H9 (cell line): ENCODE results near the gene TNFRSF19. TPM values are rescaled to one million over a fixed set of nuclear protein-coding genes. Genes with fewer than 3 reads are reported as not detected.

Source experiments
- DNase-seq: peaks from one replicate; pipeline ENCODE4 v3.0.0-alpha.2; 2017
- H2AFZ ChIP-seq: one replicate; pipeline ENCODE4 v1.6.1; 2013; ENCODE audit warnings: mild to moderate bottlenecking, low read length, control low read depth, moderate library complexity
- H2AK5ac ChIP-seq: 2 replicates; pipeline ENCODE4 v1.6.1; 2013; ENCODE audit warnings: low read length, control low read depth, mixed read lengths; ENCODE audit not compliant: insufficient read length
- H2BK120ac ChIP-seq: one replicate; pipeline ENCODE4 v1.6.1; 2013; ENCODE audit warnings: low read depth, mild to moderate bottlenecking, low read length, control low read depth, inconsistent platforms; ENCODE audit not compliant: poor library complexity, severe bottlenecking
- H2BK12ac ChIP-seq: 2 replicates; pipeline ENCODE4 v1.6.1; 2013; ENCODE audit warnings: low read length, control low read depth, mixed read lengths, low read depth; ENCODE audit not compliant: insufficient read length
- H2BK15ac ChIP-seq: 2 replicates; pipeline ENCODE4 v1.6.1; 2013; ENCODE audit warnings: low read depth, low read length, control low read depth
- H2BK20ac ChIP-seq: one replicate; pipeline ENCODE4 v1.6.1; 2013; ENCODE audit warnings: low read depth, mild to moderate bottlenecking, low read length, control low read depth, inconsistent platforms; ENCODE audit not compliant: poor library complexity, severe bottlenecking
- H2BK5ac ChIP-seq: 2 replicates; pipeline ENCODE4 v1.6.1; 2013; ENCODE audit warnings: low read length, control low read depth, mixed read lengths; ENCODE audit not compliant: insufficient read length
- H3K14ac ChIP-seq: 2 replicates; pipeline ENCODE4 v1.6.1; 2013; ENCODE audit warnings: low read length, control low read depth; ENCODE audit not compliant: insufficient read depth
- H3K18ac ChIP-seq: 2 replicates; pipeline ENCODE4 v1.6.1; 2013; ENCODE audit warnings: low read depth, mild to moderate bottlenecking, mixed read lengths, low read length, control low read depth; ENCODE audit not compliant: insufficient read length
- H3K23ac ChIP-seq: 2 replicates; pipeline ENCODE4 v1.6.1; 2013; ENCODE audit warnings: low read length, control low read depth, mixed read lengths, low read depth; ENCODE audit not compliant: insufficient read length
- H3K23me2 ChIP-seq: 2 replicates; pipeline ENCODE4 v1.6.1; 2013; ENCODE audit warnings: low read depth, mild to moderate bottlenecking, mixed read lengths, low read length, control low read depth; ENCODE audit not compliant: insufficient read length, poor library complexity, severe bottlenecking
- H3K27ac ChIP-seq: 2 replicates; pipeline ENCODE4 v1.5.1; 2013; ENCODE audit warnings: low read length, control low read depth, mixed read lengths, low read depth; ENCODE audit not compliant: insufficient read length
- H3K27me3 ChIP-seq: 2 replicates; pipeline ENCODE4 v1.6.1; 2013; ENCODE audit warnings: low read length, control low read depth, inconsistent platforms; ENCODE audit not compliant: insufficient read depth
- H3K4ac ChIP-seq: 2 replicates; pipeline ENCODE4 v1.6.1; 2013; ENCODE audit warnings: low read depth, mild to moderate bottlenecking, control low read depth, inconsistent platforms, low read length, moderate library complexity
- H3K4me1 ChIP-seq: 2 replicates; pipeline ENCODE4 v1.6.1; 2013; ENCODE audit warnings: low read length, control low read depth, inconsistent platforms; ENCODE audit not compliant: insufficient read depth
- H3K4me2 ChIP-seq: 2 replicates; pipeline ENCODE4 v1.6.1; 2013; ENCODE audit warnings: low read length, control low read depth, mixed read lengths; ENCODE audit not compliant: insufficient read length, insufficient read depth
- H3K56ac ChIP-seq: 2 replicates; pipeline ENCODE4 v1.6.1; 2013; ENCODE audit warnings: low read depth, mild to moderate bottlenecking, mixed read lengths, low read length, control low read depth; ENCODE audit not compliant: insufficient read length
- H3K79me1 ChIP-seq: 2 replicates; pipeline ENCODE4 v1.6.1; 2013; ENCODE audit warnings: low read depth, mild to moderate bottlenecking, moderate library complexity, low read length, control low read depth, inconsistent platforms; ENCODE audit not compliant: insufficient read depth, poor library complexity, severe bottlenecking
- H3K79me2 ChIP-seq: 2 replicates; pipeline ENCODE4 v1.6.1; 2013; ENCODE audit warnings: low read length, control low read depth, inconsistent platforms; ENCODE audit not compliant: insufficient read depth
- H3K9ac ChIP-seq: 2 replicates; pipeline ENCODE4 v1.6.1; 2013; ENCODE audit warnings: low read length, control low read depth, mixed read lengths; ENCODE audit not compliant: insufficient read length; ENCODE audit errors: extremely low read depth
- H3K9me3 ChIP-seq: one replicate; pipeline ENCODE4 v1.6.1; 2013; ENCODE audit warnings: low read depth, low read length, inconsistent platforms; ENCODE audit not compliant: control insufficient read depth
- H3T11ph ChIP-seq: one replicate; pipeline ENCODE4 v1.6.1; 2013; ENCODE audit warnings: mild to moderate bottlenecking, low read length, control low read depth, inconsistent platforms
- H4K20me1 ChIP-seq: one replicate; pipeline ENCODE4 v1.6.1; 2013; ENCODE audit not compliant: control insufficient read depth, insufficient read length, insufficient read depth
- H4K5ac ChIP-seq: 2 replicates; pipeline ENCODE4 v1.6.1; 2013; ENCODE audit warnings: low read depth, mild to moderate bottlenecking, mixed read lengths, low read length, control low read depth; ENCODE audit not compliant: insufficient read length
- H4K8ac ChIP-seq: replicated peaks from 2 replicates; pipeline ENCODE4 v1.6.1; 2013; ENCODE audit warnings: low read length, control low read depth, mixed read lengths, low read depth; ENCODE audit not compliant: insufficient read length
- H4K91ac ChIP-seq: 2 replicates; pipeline ENCODE4 v1.6.1; 2013; ENCODE audit warnings: low read depth, mild to moderate bottlenecking, moderate library complexity, mixed read lengths, low read length, control low read depth; ENCODE audit not compliant: insufficient read length
- H3K27ac Mint-ChIP-seq, 3 experiments: 2 replicates in 2 of 3; 3 replicates in 1 of 3; pipeline ENCODE4 v1.8.0; 2020 to 2021; ENCODE audit warnings: mixed read lengths in 3 of 3, mild to moderate bottlenecking in 1 of 3, moderate library complexity in 1 of 3
- H3K27me3 Mint-ChIP-seq: 2 replicates; pipeline ENCODE4 v1.8.0; 2021; ENCODE audit warnings: low read depth, mild to moderate bottlenecking, moderate library complexity, mixed read lengths
- H3K36me3 Mint-ChIP-seq, 3 experiments: 2 replicates in 2 of 3; 3 replicates in 1 of 3; pipeline ENCODE4 v1.8.0; 2020 to 2021; ENCODE audit warnings: low read depth in 3 of 3, mixed read lengths in 3 of 3; ENCODE audit not compliant: insufficient read depth in 1 of 3
- H3K4me1 Mint-ChIP-seq, 2 experiments: 2 replicates each; pipeline ENCODE4 v1.8.0; 2020; ENCODE audit warnings: mixed read lengths in 2 of 2
- H3K4me3 Mint-ChIP-seq, 2 experiments: 2 replicates in 1 of 2; 3 replicates in 1 of 2; pipeline ENCODE4 v1.8.0; 2020 to 2021; ENCODE audit warnings: mild to moderate bottlenecking in 2 of 2, mixed read lengths in 2 of 2, moderate library complexity in 1 of 2
- H3K9me3 Mint-ChIP-seq, 2 experiments: 2 replicates in 1 of 2; 3 replicates in 1 of 2; pipeline ENCODE4 v1.8.0; 2020; ENCODE audit warnings: mild to moderate bottlenecking in 2 of 2, mixed read lengths in 2 of 2, moderate library complexity in 1 of 2
- WGBS: extraction: QIAGEN DNeasy Blood & Tissue Kit; methylation state at CpG from one replicate; pipeline ENCODE4 v1.1.7; 2013; ENCODE audit warnings: missing lambda C conversion rate, low lambda C conversion rate, mixed read lengths; ENCODE audit not compliant: insufficient read length; ENCODE audit errors: extremely low coverage; 5-methylcytosine and 5-hydroxymethylcytosine counted together
- total RNA-seq: library from RNA; stranded (reverse); gene quantifications from 2 replicates; pipeline ENCODE4 v1.2.1, GENCODE V29; 2021
- TF ChIP-seq, protein P1 (sequence below): fragments of 200-600 bp; sonication (generic); conservative IDR thresholded peaks from 3 replicates; pipeline ENCODE4 v1.8.0; 2021; ENCODE audit warnings: antibody characterized with exemption, mild to moderate bottlenecking

The TNFRSF19 gene
- total RNA-seq, 1 experiment from 2014 or later, result 2.7 TPM

DNA sequence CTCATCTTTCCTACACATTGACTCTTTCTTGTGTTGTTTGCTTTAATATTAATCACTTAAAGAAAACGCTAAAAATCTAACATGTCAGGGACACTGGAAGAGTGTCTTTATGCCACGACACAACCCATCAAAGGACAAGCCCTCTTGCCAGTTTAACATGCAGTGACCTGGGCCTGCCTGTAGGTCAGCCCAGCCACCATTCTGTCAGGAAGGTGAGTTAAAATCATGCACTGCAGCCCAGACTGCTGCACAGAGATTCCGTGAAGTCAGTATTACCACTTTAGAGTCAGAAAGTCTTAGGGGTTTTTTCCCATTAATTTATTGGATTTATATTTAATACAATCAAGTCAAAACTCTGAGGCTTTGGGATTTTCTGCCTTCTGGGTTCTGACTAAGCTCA is 58.0 kb downstream of the TNFRSF19 start:
- Histone ChIP-seq H3K79me1 (no peaks in the 10 kb centered on the region), H3K56ac (no peak overlapping the region), H2BK120ac (no peak overlapping the region), H3K9me3 (no peaks in the 10 kb centered on the region), H3K4ac (no peak overlapping the region), H3K27ac (no peak overlapping the region), H3K4me2 (no peak overlapping the region), H2BK12ac (no peak overlapping the region), H2BK5ac (no peak overlapping the region), H2BK20ac (no peak overlapping the region), H2BK15ac (no peak overlapping the region), H2AFZ (no peak overlapping the region), H3K23ac (no peak overlapping the region), H3K79me2 (no peaks in the 10 kb centered on the region), H3K23me2 (no peaks in the 10 kb centered on the region), H3K4me1 (peaks cover 6% of the 10 kb centered on the region), H3K14ac (no peak overlapping the region), H3K27me3 (no peaks in the 10 kb centered on the region), H4K8ac (no peak overlapping the region), H3K18ac (no peak overlapping the region), H3T11ph (no peak overlapping the region), H2AK5ac (no peak overlapping the region), H3K9ac (no peak overlapping the region), H4K20me1 (no peaks in the 10 kb centered on the region), H4K5ac (no peak overlapping the region), H4K91ac (no peak overlapping the region)
- Mint-ChIP-seq H3K36me3 (peaks cover 0 to 3% (median 0%) of the 10 kb centered on the region in 3 experiments; a peak in 1 of 7 replicates), H3K4me1 (peaks cover 56 to 62% of the 10 kb centered on the region in 2 experiments), H3K27me3 (no peaks in the 10 kb centered on the region; the same call in 1 of the 2 replicates), H3K4me3 (no peak overlapping the region), H3K9me3 (peaks cover 0 to 3% of the 10 kb centered on the region in 2 experiments; a peak in 1 of 5 replicates), H3K27ac (0 out of 7 replicates have a peak overlapping the region, but pooled peaks of 1 of the 3 experiments have one; percentile 51)
- TF ChIP-seq, protein P1, sequence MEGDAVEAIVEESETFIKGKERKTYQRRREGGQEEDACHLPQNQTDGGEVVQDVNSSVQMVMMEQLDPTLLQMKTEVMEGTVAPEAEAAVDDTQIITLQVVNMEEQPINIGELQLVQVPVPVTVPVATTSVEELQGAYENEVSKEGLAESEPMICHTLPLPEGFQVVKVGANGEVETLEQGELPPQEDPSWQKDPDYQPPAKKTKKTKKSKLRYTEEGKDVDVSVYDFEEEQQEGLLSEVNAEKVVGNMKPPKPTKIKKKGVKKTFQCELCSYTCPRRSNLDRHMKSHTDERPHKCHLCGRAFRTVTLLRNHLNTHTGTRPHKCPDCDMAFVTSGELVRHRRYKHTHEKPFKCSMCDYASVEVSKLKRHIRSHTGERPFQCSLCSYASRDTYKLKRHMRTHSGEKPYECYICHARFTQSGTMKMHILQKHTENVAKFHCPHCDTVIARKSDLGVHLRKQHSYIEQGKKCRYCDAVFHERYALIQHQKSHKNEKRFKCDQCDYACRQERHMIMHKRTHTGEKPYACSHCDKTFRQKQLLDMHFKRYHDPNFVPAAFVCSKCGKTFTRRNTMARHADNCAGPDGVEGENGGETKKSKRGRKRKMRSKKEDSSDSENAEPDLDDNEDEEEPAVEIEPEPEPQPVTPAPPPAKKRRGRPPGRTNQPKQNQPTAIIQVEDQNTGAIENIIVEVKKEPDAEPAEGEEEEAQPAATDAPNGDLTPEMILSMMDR, result peak; percentile 47; the same call in 2 of the 3 replicates
- no CpG with 5 or more reads among the region's 3 CpGs for WGBS
- no peak for DNase-seq
